ENCODE data around the gene GCNT1.
"Not testable (repeated sequence)": the region's sequence is repeated elsewhere in the genome, so short reads cannot be mapped to it uniquely, and the experiment has no call there.

GCNT1 gene

GRCh38 chr9:76490249-76490990, 31.4 kb downstream of the GCNT1 start:
- no peak for DNase-seq (ENCODE audit: low read depth in 3 of 3)

GRCh38 chr9:76491056-76491455, 32.1 kb downstream of the GCNT1 start:
- not testable (repeated sequence) for DNase-seq (ENCODE audit: low read depth in 3 of 3)

DNA sequence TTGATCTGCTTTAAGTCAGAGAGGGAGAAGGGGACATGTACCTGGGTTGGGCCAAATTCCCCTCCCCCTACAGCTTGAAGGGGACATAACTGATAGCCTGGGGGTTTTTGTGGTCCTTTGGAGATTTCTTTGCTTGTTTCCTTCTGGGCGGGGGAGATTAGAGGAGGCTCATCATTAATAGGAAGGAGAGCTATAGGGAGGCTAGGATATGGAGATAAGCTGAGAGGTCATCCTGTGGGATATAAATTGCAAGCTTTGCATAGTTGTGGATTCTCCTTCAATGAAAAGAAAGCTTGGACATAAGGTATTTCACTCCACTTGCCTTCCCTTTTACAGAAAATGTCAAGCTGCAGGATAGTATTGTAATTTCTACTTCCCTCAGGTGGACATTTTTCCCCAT, 34.5 kb downstream of the GCNT1 start:
- not testable (repeated sequence) for DNase-seq (ENCODE audit: low read depth in 3 of 3)

DNA sequence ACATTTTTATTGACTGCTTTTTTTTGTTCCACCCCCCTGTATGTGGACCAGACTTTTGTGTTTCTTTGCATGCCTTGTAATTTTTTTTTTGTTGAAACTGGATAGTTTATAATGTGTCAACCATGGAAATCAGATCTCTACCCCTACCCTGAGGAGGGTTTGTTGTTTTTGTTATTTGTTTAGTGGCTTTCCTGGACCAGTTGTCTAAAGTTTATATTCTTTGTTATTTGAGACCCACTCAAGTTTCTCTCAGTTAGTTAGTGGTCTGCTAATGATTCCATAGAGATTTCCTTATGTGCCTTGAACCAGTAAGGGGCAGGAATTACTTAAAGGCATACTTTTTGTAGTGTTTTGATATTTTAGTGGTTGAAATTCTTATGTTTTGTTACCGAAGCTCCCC, 41.1 kb downstream of the GCNT1 start:
- no peak for DNase-seq (ENCODE audit: low read depth in 3 of 3)

- DNase-seq (ENCODE audit: low read depth in 3 of 3) = no peak
Measured at GRCh38 chr9:76502746-76503145, 43.8 kb downstream of the GCNT1 start.

DNA sequence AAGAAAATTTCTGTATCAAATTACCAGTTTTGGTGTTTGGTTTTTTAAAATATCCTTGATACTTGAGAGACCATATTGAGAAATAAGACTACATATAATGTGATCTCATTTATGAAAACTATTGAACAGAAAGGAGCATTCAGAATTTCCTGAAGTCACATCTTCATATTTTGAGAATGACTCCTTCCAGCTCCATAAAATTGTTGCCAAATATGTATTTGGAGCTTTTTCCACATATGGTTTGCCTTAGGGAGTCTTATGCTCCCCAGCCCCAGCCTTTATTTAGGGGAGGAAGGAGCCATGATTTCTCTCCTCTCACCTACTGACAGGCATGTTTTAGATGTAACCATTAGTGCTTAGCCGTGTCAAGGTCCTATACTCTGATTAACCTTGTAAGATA, 51.1 kb downstream of the GCNT1 start:
- no peak for DNase-seq (ENCODE audit: low read depth in 3 of 3)

DNA sequence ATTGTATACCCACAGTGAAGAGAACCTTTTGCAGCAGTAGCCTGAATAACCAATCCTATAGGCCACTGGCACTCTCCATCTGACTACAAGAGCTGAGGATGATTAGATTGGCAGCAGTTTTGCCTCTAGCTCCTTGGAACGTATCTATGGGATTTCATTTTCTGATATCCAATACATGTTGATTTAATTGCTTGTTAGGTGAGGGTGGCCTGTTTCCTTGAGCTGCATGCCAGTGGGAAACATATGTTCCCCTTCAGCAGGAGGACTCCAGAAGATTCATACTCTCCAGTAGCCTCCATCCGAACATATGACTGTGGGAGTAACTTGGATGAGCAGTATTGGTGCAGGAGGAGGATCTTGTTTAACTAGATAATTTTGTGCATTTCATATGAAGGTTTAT, 51.5 kb downstream of the GCNT1 start:
- DNase-seq (ENCODE audit: low read depth in 3 of 3) = no peak

GRCh38 chr9:76512826-76513225, 53.8 kb downstream of the GCNT1 start:
- no peak for DNase-seq (ENCODE audit: low read depth in 3 of 3)

- no peak for DNase-seq (ENCODE audit: low read depth in 3 of 3)
Measured at GRCh38 chr9:76516350-76516749, 57.4 kb downstream of the GCNT1 start.

DNA sequence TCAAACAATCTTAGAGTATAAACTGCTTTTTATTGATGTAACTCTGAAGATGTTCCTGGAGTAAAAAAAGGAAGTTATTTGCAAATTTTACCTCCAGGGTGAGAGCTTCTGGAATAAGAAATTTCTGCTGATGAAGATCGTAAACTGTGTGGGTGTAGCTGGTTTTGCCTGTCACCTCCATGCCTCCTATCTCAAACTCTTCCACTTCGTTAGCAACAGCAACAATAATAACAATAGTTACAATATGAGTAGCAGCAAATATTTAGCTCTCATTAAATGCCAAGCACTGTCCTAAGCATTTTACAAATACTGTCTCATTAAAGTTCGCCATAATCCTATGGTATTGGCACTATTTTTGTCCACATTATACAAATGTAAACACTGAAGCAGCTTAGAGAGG, 57.9 kb downstream of the GCNT1 start:
- no peak for DNase-seq (ENCODE audit: low read depth in 3 of 3)

DNA sequence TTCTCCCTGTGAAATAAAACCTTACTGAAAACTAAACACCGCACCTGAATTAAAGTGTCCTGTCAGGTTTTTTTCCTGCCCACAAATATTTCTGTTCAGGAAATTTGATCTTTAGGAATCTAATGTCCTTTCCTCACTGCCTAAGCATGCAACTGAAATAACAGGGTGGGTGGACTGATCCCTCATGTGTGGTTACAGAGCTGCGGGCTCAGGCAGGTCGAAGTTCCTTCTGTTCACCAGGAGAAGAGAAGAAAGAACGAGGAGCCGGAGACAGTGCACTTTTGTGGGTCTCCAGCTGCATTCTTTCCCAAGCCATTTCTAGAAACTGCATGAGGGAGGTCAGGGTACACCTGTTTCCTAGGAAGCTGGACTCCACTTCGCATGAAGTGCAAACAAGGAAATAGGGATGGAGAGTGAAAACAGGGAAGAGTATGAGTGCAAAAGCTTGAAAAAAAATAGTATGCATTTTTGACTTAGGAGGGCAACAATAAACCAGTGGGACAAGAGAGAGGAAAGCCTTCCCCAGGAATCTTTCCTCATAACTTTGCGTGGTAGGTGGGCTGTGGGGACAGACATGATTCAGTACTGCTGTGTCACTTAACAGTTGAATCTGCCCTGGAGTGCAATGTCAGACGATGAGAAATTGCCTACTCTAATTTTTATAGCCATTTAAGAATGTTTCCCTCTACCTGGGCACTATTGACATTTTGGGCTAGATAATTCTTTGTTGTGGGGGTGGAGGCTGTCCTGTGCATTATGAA, 60.3 kb downstream of the GCNT1 start:
- DNase-seq (ENCODE audit: low read depth in 3 of 3) = no peak

- DNase-seq (ENCODE audit: low read depth in 3 of 3) = no peak
Measured at GRCh38 chr9:76521244-76521681, 62.3 kb downstream of the GCNT1 start.

- no peak for DNase-seq (ENCODE audit: low read depth in 3 of 3)
Measured at GRCh38 chr9:76521906-76522305, 62.9 kb downstream of the GCNT1 start.

- DNase-seq (ENCODE audit: low read depth in 3 of 3) = not testable (repeated sequence)
Measured at GRCh38 chr9:76523617-76524200, 64.7 kb downstream of the GCNT1 start.

- no peak for DNase-seq (ENCODE audit: low read depth in 3 of 3)
Measured at GRCh38 chr9:76525196-76525595, 66.2 kb downstream of the GCNT1 start.

GRCh38 chr9:76526026-76526425, 67.0 kb downstream of the GCNT1 start:
- no peak for DNase-seq (ENCODE audit: low read depth in 3 of 3)

GRCh38 chr9:76528056-76528455, 69.1 kb downstream of the GCNT1 start:
- DNase-seq (ENCODE audit: low read depth in 3 of 3) = no peak

DNA sequence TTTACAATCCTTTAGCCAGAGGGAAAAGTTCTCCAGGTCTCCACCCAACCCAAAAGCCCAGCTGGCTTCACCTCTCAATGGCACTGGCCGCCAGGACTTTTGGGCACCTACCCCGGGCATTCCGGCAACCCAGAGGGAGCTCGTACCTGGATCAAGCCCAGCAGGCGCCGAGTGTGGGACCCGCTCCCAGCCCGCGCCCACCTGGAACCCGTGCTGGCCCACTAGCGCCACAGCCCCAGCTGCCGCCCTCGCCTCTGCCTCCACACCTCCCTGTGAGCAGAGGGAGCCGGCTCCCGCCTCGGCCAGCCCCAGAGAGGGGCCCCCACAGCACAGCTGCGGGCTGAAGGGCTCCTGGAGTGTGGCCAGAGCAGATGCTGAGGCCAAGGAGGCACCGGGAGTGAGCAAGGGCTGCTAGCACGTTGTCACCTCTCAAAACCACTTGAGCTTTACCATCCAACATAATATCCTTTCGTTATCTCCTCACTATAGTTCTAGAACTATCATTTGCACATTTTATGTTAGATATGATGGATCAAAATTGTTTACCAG, 69.7 kb downstream of the GCNT1 start:
- DNase-seq (ENCODE audit: low read depth in 3 of 3) = no peak

- DNase-seq (ENCODE audit: low read depth in 3 of 3) = no peak
Measured at GRCh38 chr9:76529653-76530052, 70.7 kb downstream of the GCNT1 start.

- no peak for DNase-seq (ENCODE audit: low read depth in 3 of 3)
Measured at GRCh38 chr9:76530458-76531110, 71.6 kb downstream of the GCNT1 start.

DNA sequence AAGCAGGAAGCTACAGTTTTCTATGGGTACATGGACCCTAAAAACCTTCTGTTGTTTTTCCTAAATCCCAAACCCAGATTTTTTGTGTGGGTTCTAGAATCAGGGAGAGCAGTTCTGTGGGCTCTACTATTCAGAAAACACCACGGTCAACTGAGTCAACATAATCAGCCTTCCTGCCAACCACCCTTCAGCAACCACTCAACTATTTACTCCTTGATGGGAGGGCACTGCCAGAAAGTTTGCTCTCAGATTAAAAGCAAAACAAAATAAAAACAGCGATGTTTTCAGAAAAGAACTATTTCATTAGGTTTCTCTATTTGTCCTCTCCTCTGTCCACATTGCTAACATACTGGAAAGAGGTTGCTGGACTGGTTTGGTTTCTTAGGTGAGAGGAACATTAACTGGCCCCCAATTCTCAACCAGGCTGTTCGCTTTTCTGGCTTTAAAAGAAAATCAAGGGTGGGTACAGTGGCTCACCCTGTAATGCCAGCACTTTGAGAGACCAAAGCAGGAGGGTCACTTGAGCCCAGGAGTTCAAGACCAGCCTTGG, 72.3 kb downstream of the GCNT1 start:
- DNase-seq (ENCODE audit: low read depth in 3 of 3) = no peak

- DNase-seq (ENCODE audit: low read depth in 3 of 3) = not testable (repeated sequence)
Measured at GRCh38 chr9:76532877-76533276, 73.9 kb downstream of the GCNT1 start.
